HG02840 (cell line): ENCODE data around the gene KLF7.

Experiments used
- ATAC-seq: cut with Tn5 transposase; IDR thresholded peaks from one replicate; pipeline ENCODE4 v1.9.1; 2021; ENCODE audit warnings: mild to moderate bottlenecking, moderate library complexity, moderate number of reproducible peaks; ENCODE audit not compliant: unreplicated experiment, low FRiP score

The KLF7 gene

DNA sequence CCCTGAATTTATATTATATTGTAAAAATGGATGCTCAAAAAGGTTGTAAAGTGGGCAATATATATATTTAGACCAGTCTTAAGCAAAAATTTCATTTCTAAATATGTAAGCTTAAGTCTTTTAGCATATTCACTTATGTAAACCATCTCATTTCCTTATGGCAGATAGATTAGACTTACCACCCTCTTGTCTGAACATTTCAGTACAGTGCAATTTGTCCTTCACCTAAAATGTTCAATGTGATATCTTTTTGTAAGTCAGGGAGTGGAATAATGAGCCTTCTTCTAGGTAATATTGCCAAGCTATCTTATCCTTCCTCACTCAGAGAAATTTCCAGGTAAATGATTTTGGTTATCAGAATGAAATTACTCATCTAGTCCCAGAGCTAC, 92.3 kb downstream of the KLF7 start:
- ATAC-seq = no peak

DNA sequence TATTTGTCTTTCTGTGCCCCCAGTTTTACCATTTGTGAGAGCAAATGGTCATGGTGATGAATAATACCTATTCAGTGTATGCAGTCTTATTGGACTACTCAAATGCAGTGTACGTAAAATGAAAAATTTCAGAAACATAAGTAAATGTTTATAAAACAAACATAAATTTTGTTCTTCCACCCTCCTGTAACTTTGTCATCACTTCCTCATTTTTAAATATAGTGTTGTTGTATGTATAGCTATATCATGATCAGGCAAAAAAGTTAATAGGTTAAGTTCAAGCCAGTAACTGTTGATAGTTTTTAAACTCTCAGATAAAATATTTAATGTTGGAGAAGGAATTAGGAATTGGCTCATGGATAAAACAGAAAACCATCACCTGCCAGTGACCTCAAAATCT, 93.2 kb downstream of the KLF7 start:
- no peak for ATAC-seq

DNA sequence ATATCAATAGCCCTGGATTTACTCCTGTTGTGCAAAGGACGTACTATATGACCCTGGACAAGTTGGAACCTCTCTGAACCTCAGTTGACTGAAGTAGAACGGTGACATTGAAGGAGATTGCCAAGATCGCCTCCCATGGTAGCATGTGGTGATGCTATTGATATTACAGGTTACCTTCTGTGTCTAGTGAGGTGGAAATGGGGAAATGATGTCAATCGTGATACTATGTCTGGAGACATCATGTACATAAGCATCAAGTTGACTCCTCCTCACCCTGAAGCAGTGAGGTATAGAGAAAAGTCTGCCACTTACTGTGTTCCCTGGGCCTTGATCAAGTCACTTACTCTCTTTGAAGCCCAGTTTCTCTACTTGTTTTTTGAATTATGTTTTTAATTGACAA, 93.9 kb downstream of the KLF7 start:
- ATAC-seq = no peak

DNA sequence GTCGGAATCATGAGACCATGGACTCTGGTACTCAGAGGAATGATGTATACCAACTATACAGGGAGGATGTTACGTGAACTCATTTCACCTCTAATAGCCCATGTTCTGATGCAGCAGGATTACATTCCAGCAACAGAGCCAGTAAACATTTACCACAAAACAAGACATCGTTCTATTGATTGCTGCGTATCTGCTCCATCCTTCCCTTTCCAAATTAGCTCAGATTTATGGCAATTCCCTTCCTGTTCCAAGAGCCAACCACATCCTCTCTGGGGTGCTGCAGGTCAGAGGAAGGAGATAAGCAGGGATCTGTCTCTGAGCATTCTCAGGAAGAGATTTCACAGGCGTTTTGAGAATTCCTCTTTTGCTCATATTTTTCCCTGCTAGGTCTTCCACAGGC, 98.3 kb downstream of the KLF7 start:
- no peak for ATAC-seq

DNA sequence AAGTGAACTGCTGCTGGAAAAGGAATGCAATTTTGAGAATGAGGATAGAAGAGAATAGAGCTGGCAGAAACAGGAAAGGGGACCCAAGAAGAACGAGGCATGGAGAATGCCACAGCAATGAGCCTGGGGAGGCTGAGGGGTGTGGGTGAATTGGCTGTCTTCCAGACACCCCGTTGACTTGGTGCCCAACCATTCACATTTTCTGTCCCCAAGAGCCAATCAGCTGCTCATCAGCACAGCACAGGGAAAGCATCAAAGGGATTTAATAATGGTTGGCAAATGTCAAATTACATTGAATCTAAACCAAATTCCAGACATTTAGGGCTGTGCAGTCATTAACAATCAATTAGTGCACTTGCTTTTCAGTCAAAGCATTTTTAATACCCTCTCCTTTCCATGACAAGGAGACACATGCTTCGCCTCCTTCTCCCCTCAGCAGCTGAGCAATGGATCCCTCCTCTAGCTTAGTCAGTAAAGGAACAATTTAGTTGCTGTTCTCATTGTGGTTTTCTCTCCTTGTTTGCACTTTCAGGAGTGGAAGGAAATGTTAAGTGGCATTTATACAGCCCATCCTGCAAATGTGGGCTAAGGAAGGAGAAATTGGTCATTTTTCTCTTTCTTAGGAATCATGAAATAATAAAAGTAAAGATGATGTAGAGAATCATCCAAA, 98.8 kb downstream of the KLF7 start:
- no peak for ATAC-seq

DNA sequence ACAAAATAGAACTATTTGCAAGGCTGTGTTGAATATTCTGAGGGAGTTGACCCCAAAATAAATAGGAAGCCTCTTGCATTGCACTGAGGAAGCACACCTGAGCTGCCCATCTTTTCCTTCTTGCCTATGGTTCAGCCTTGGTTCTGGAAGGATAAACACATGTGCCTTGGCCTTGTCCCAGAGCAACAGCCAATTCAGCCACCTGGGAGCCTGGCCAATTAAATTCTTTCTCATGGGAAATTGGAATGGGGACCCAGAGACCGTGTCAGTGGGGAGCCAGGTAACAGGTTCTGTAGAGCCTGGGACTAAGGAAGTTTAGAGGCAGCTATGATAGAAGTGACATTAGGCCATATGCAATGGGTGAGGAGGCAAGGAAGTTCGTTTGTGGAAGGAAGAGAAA, 99.6 kb downstream of the KLF7 start:
- ATAC-seq = no peak

DNA sequence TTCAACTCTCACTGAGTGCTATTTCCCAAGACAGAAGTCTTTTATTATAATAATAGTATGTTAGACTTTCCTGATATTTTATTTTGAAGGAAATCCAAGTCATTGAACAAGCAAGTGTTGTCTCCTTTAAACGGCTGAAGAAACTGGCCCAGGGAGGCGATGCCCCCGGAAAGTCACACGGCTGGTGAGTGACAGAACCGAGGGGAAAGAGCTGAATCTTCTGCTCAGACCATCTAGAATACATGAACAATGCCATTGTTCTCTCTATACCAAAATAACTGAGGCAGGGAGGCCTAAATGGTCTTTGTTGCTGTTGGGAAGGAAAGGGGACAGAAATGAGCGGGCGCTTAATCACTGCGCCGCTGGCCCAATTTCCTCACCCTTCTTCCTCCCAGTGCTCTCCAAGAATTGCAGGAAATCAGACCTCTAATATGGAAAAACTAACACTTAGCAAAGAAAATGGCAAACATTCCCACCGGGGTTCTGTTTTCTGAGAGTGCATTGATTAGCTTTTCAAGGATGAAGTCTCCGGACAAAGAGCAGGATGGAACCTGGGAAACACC, 101.5 kb downstream of the KLF7 start:
- ATAC-seq = no peak

DNA sequence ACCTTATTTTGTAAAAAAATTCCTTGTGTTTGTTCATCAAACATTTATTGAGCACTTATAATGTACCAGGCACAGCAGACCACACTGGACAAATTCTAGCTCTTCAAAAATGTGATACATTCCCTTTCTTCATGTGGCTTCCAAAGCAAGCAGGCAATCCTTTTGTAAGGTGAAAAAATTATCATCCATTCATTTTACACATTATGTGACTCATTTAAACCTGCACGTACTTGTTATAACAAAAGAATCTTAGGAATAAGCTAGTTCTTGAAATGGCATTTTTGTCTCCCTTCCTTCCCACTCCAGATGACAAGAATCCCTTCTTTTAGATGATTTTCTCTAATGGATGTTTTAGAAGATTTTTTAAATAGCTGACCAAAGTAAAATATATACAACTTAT, 104.6 kb downstream of the KLF7 start:
- no peak for ATAC-seq

DNA sequence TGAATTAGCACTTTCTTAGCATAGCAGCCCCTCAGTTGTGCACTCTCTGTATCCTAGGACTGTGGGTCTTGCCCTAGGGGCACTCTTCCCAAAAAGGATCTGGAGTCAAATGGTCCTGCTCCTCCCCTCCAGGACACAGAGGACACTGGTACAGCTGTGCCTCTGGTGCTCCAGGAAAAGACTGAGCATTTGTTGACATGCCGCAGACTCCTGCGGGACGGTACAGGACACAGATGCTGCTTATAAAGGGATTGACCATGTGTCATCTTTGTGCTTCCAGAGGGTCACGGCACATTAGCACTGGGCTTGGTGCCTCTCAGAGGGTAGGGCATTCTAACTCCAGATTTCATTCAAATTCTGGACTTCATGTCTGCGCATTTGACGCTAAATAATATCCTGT, 110.5 kb downstream of the KLF7 start:
- ATAC-seq = no peak

DNA sequence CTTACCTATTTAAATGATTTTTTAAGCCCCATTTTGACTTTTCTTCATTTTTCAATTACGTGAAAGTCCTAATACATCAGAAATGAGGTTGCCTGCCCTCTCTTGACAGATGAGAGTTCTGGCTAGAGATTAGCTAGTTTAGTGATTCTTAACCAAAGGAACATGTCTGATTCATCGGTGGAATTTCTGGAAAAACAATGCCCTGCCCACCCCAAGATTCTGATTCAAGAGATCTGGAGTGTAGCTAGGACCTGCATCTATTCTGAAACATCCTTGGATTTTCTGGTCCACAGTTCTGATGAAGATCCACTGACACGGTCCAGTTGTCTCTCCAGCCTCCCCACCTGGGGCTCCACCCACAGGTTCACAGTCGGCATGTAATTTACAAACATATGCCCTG, 111.2 kb downstream of the KLF7 start:
- no peak for ATAC-seq

DNA sequence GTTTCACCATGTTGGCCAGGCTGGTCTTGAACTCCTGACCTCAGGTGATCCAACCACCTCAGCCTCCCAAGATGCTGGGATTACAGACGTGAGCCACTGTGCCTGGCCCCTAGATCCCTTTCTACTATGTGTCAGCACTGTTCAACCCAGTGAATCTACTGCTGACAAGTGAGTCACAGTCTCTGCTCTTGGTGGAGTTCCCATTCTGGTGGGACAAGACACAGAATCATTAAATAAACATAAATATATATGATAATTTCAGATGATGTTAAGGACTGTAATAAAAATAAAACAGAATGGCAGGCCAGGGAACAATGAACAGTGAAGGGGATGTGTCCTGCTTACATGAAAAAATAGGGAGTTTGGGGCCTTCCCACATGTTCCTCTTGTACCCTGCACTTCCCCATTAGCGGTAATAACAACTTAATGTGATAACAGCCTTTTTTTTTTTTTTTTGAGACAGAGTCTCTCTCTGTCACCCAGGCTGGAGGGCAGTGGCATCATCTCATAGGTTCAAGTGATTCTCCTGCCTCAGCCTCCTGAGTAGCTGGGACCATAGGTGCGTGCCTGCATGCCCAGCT, 114.3 kb downstream of the KLF7 start:
- ATAC-seq = no peak

DNA sequence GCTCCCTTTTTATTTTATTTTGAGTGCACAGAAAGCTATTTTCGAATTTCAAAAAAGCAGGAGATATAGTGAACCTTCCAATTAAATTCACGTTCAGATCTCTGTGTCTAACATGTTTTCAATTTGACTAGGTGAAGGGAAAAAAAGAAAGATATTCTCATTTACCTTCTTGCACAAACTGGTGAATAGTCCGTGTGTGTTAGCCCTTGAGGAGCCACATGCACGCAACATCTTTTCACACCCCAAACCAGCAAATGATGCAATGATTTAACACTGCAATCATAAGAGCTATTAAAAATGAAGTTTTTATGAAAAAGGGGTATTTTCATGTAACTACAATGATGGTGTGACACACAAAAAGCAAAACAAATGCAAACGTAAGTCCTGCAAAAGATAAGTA, 116.6 kb downstream of the KLF7 start:
- no peak for ATAC-seq

DNA sequence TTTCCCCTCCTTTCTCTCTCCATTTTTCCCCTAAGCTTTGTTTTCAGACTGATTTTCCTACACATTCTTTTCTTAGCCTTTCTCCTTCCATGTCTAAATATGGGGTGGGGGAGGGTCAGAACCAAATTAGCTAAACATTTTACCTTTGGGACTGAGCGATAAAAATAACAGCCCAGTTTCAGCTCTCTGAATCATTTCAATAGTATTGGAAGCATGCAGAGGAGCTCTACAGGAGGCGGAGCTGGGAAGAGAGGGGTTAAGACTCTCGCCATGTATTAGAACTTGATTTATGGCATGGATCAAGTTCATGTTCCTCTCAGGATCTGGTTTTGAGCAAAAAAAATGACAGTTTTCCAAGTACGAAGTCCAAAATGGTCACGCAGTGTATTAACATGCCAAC, 117.3 kb downstream of the KLF7 start:
- no peak for ATAC-seq

DNA sequence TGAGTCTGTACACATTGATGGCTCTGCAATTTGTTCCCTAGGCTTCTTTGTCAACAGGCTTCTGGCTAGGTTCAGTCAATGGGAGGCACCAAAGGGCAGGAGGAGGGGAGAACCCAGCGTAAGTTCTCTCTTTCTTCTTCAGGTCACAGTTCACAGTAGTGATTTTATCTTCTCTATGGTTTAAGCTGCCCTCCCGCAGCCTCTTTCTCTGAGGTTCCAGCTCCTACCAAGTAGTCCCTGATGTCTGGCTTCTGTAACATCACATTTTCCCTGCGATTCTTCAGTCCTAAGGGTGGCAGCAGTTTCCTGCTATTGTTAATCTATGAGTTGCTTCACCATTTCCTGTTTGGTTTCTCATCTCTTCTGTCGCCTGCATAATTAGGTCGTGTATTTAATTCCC, 119.0 kb downstream of the KLF7 start:
- ATAC-seq = no peak

DNA sequence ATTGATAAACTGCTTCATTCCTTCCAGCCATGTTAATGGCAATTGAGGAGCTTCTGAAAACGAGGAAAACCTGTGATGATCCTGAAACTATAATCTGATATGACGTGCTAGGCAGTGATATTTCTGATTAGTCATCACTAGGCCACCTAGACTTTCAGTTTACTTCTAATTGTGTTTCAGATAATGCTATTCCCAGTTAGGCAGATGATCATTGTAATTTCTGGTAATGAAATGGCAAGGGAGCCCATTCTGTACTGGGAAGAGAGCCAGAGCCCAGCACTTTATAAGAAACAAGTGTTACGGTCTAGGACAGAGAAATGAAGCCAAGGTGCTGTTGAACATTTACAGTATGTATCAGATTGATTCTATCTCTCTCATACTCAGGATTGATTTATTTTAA, 120.2 kb downstream of the KLF7 start:
- ATAC-seq = no peak

DNA sequence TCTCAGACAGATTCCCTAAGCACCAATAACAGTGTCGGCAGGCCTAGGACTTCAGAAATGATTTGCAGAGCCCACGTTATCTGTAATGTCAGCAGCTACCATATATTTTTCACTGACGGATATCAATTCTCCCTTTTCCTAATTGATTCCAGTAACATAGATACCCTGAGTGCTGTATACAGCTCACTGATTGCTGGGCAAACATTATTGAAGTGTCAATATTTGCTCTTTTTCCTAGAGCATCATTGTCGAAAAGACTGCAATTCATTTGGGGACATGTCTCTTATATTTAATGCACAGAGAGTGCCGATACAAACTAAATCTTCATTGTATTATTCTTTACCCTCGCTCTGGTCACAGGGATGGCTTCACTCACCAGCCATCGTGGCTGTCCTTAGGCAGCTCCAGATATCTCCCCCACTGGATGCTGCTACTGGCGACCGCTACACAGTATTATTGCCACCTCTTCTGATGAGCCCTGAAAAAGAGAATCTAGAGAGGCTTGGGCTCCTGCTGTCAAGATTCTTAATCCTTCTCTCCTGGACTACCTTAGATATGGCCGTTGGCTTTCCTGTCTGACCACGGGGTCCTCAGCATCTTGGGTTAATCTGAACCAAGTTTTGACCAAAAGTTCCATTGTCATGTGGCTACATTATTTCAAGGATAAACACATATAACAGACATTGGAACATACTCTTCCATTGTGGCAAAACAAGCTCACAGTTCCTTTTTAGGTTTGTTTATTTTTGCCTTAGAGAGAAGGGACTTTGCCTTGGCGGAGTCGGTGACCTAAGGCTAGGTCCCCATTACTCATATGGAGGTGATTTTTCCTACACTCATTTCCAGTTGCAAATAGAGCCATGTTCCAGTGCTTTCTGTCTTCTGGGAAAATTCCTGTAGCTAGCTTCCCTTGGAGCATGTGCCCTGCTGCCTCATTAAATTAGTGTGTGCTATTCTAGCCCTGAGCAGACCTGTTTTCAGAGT, 121.1 kb downstream of the KLF7 start:
- no peak for ATAC-seq

DNA sequence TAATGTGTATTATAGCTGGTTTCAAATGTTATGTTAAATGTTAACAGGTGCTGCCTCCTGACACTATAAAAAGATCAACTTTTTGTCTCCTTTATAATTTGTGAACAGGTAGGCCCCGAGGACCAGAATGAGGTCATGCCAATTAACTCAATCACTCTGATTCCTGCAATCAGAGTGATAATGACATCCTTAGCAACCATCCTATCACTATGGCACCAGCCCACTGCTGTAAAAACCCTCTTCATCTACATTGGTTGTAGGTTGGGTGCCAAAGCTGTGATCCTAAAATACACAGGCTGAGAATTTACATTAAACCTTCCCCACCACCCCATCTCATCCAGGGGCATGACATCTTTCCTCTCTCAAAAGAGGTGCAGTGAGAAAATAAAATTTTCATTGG, 122.9 kb downstream of the KLF7 start:
- ATAC-seq = no peak

DNA sequence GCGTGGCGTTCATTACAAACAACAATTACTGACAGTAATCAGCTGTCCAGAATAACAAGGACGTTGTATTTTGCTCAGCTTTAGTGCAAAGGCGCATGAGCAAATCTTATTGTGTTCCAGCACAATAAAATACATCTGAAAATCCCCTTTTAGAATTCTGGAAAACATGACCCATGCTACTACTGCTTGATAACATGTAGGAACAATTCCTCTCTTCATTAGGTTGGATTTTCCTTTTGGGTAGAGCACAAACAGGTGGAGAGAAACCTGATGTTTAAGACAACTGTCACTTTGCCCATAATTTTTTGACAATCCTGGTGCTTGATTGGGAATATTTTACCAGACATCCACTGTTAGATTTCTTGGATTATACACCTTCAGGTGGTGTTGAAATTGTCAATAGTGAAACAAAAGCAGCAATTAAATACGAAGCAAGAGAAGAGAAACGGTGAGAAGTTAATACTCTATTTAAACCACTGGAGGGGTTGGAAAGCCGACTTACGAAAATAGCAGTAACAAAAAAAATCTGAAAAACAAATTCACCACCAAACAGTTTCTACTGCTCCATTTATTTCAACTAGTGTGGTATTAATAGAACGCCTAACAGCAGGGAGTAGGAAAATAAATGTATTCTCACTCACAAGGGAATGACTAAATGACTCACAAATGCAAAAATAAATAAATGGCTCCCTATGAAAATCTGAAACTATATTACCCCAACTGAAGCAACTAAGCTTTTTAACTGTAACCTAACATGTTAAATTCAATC, 123.8 kb downstream of the KLF7 start:
- ATAC-seq = no peak

DNA sequence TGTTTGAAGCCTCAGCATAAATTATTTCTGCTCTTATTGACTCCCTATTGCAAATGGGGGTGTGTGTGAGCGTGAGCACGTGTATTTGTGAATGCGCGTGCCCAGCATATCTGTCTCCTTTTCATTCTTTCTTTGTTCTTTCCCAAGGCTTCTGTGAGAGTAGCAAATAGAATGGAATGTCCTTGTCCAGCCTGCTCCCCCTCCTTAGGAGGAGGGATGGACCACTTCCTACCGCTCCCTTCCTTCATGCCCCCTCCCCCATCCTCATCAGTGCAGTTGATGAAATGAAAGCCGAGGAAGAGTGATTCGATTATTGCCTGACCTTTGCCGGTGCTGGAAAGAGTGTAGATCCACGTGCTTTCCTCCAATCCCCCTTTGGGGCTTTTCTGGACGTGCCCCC, 124.5 kb downstream of the KLF7 start:
- ATAC-seq = no peak

DNA sequence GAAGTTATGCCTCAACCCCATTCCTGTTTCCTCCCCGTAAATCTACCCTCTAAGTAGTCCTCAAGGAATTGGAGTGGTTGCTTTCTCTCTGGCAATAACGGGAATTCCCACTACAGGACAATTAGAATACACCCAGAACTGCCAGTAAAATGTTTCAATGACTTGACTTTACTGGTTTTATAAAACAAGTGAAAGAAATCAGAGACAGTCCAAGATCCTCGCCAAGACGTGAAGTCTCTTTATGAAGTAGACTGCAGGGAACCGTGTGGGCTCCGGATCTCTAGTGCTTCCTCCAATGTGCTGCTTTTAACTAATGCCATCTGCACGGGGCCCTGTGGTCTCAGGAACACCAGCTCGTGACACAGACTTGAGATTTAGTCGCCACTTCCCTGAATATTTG, 125.1 kb downstream of the KLF7 start:
- ATAC-seq = no peak

DNA sequence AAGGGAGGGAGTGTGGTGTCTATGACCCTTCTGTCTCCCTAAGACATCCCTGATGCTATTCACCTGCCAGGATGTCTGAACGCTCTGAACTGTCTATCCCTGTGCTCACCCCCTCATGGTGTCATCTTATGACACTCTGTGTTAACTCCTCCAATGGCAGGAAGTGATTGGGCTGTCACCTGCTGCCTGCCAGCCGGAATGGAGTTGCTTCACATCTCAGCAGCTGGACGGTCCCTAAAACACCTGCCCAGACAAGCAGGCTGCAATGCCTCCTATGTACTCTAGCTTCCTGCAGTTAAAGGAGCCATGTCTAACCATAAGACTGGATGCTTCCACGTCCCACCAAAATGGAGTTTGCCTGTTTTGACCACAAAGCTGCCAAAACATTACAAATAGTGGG, 126.5 kb downstream of the KLF7 start:
- ATAC-seq = no peak
